ENCODE data around the gene ZCCHC18.

DNA sequence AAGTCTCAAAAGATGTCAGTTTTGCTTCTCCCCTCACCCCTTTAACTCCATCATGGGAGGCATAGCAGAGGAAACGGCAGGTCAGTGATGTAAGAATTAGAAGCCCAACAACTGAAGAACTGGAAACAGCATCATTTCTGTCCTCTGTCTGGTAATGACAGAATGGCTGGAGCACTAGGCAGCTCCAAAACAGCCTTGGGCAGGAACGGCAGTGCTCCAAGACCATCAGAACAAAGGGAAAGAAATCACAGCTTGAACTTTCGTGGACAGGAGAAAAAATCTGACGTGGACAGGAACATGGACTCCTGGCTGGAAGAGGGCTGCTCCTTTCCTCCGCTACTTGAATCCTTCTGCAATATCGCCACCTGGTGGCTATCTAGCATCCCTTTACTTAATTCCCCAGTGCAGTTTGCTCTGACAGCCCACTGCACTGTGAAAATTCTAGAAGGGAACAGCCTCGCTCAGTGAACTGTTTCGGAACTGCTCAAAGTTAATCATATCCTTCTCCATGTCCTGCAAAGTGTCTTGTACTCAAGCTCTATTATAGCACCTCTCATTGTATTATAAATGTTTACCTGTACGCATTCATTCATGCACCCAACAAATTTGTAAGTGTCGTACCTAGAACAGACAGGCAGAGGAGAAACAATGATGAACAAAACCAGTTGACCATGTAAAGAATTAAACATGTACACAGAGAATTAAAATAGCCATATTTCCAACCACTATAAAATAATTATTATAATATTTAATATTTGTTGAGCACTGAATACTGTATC lies 24.1 kb downstream of the ZCCHC18 start:
- TF ChIP-seq, protein P1, sequence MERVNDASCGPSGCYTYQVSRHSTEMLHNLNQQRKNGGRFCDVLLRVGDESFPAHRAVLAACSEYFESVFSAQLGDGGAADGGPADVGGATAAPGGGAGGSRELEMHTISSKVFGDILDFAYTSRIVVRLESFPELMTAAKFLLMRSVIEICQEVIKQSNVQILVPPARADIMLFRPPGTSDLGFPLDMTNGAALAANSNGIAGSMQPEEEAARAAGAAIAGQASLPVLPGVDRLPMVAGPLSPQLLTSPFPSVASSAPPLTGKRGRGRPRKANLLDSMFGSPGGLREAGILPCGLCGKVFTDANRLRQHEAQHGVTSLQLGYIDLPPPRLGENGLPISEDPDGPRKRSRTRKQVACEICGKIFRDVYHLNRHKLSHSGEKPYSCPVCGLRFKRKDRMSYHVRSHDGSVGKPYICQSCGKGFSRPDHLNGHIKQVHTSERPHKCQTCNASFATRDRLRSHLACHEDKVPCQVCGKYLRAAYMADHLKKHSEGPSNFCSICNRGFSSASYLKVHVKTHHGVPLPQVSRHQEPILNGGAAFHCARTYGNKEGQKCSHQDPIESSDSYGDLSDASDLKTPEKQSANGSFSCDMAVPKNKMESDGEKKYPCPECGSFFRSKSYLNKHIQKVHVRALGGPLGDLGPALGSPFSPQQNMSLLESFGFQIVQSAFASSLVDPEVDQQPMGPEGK (CRISPR knock-in tag; IDR thresholded peaks at IDR 0.05; ENCODE audit: borderline replicate concordance), result no peak
- TF ChIP-seq CSRNP3 (CRISPR knock-in tag; IDR thresholded peaks at IDR 0.05) (no peak), ZC3H10 (CRISPR knock-in tag; IDR thresholded peaks at IDR 0.05) (no peak), ZFP3 (CRISPR knock-in tag; IDR thresholded peaks at IDR 0.05) (no peak)

Measured in SK-N-SH treated with all-trans-retinoic acid at 6 μM for 48 hours (cell line).